ENCODE results near the gene ST3GAL5.
A peak's percentile ranks its signal among the peaks of the same experiment; 100 is the strongest.
"Not testable (repeated sequence)": the region's sequence is repeated elsewhere in the genome, so short reads cannot be mapped to it uniquely, and the experiment has no call there.

ST3GAL5 gene

GRCh38 chr2:85886590-85886989, 2.2 kb downstream of the ST3GAL5 start:
- Histone ChIP-seq H4K20me1 (ENCODE audit: insufficient read depth, low read length) (no peaks in the 10 kb centered on the region), H3K79me2 (ENCODE audit: low read length) (peaks cover 81% of the 10 kb centered on the region), H3K9ac (ENCODE audit: low read length) (no peak overlapping the region), H3K27ac (ENCODE audit: low read length) (no peak overlapping the region), H3K27me3 (replicated peaks; ENCODE audit: insufficient read depth, low read length) (no peaks in the 10 kb centered on the region), H3K4me2 (ENCODE audit: low read depth, low read length) (peak overlapping the region; percentile 85), H3K36me3 (replicated peaks; ENCODE audit: insufficient read depth, low read length) (no peaks in the 10 kb centered on the region), H3K9me3 (replicated peaks; ENCODE audit: insufficient read depth, low read length) (no peaks in the 10 kb centered on the region), H3K4me3 (ENCODE audit: low read length) (peak overlapping the region; percentile 84), H2AFZ (ENCODE audit: low read length) (no peak overlapping the region), H3K9me2 (replicated peaks; ENCODE audit: insufficient read depth, low read length) (no peaks in the 10 kb centered on the region), H3K4me1 (ENCODE audit: low read length) (peaks cover 20% of the 10 kb centered on the region), H3F3A (ENCODE audit: insufficient read depth, low read length) (peaks cover 15% of the 10 kb centered on the region)
- TF ChIP-seq CTCF (IDR thresholded peaks at IDR 0.05; ENCODE audit: low read length) = no peak
- no peak for TF ChIP-seq EZH2phosphoT487 (IDR thresholded peaks at IDR 0.05; ENCODE audit: low read length)
- no peak for TF ChIP-seq EZH2 (optimal IDR thresholded peaks at IDR 0.05; ENCODE audit: low read depth, low read length)
- no peak for DNase-seq

- peak overlapping the region; percentile 85; the same call in 1 of the 2 replicates for H3K4me2 ChIP-seq (ENCODE audit: low read depth, low read length)
- no peaks in the 10 kb centered on the region for H3K9me2 ChIP-seq (replicated peaks; ENCODE audit: insufficient read depth, low read length)
- H3K9ac ChIP-seq (ENCODE audit: low read length) = no peak overlapping the region
- no peaks in the 10 kb centered on the region for H3K9me3 ChIP-seq (replicated peaks; ENCODE audit: insufficient read depth, low read length)
- DNase-seq = no peak
- no peaks in the 10 kb centered on the region for H3K27me3 ChIP-seq (replicated peaks; ENCODE audit: insufficient read depth, low read length)
- H3K27ac ChIP-seq (ENCODE audit: low read length) = no peak overlapping the region
- H3F3A ChIP-seq (ENCODE audit: insufficient read depth, low read length) = peaks cover 15% of the 10 kb centered on the region
- H3K36me3 ChIP-seq (replicated peaks; ENCODE audit: insufficient read depth, low read length) = no peaks in the 10 kb centered on the region; the same call in 1 of the 2 replicates
- H3K4me1 ChIP-seq (ENCODE audit: low read length) = peaks cover 20% of the 10 kb centered on the region
- peaks cover 86% of the 10 kb centered on the region for H3K79me2 ChIP-seq (ENCODE audit: low read length)
- no peak for TF ChIP-seq EZH2 (optimal IDR thresholded peaks at IDR 0.05; ENCODE audit: low read depth, low read length)
- no peak for TF ChIP-seq EZH2phosphoT487 (IDR thresholded peaks at IDR 0.05; ENCODE audit: low read length)
- no peak for TF ChIP-seq CTCF (IDR thresholded peaks at IDR 0.05; ENCODE audit: low read length)
- no peak overlapping the region for H2AFZ ChIP-seq (ENCODE audit: low read length)
- no peaks in the 10 kb centered on the region for H4K20me1 ChIP-seq (ENCODE audit: insufficient read depth, low read length)
- no peak overlapping the region for H3K4me3 ChIP-seq (ENCODE audit: low read length)
Observed at GRCh38 chr2:85886141-85886540, 2.6 kb downstream of the ST3GAL5 start.

GRCh38 chr2:85881781-85882180, 7.0 kb downstream of the ST3GAL5 start:
- not testable (repeated sequence) for H3K9me2 ChIP-seq (replicated peaks; ENCODE audit: insufficient read depth, low read length); H3F3A ChIP-seq (ENCODE audit: insufficient read depth, low read length); H3K27me3 ChIP-seq (replicated peaks; ENCODE audit: insufficient read depth, low read length); H4K20me1 ChIP-seq (ENCODE audit: insufficient read depth, low read length); H3K4me3 ChIP-seq (ENCODE audit: low read length); H2AFZ ChIP-seq (ENCODE audit: low read length); H3K4me2 ChIP-seq (ENCODE audit: low read depth, low read length); H3K36me3 ChIP-seq (replicated peaks; ENCODE audit: insufficient read depth, low read length); H3K27ac ChIP-seq (ENCODE audit: low read length); H3K9ac ChIP-seq (ENCODE audit: low read length); DNase-seq; H3K9me3 ChIP-seq (replicated peaks; ENCODE audit: insufficient read depth, low read length)
- peaks cover 11% of the 10 kb centered on the region for H3K4me1 ChIP-seq (ENCODE audit: low read length)
- peaks cover 100% of the 10 kb centered on the region for H3K79me2 ChIP-seq (ENCODE audit: low read length)

GRCh38 chr2:85880716-85881328, 8.0 kb downstream of the ST3GAL5 start:
- H3K4me3 ChIP-seq (ENCODE audit: low read length); H3K36me3 ChIP-seq (replicated peaks; ENCODE audit: insufficient read depth, low read length); H4K20me1 ChIP-seq (ENCODE audit: insufficient read depth, low read length); H2AFZ ChIP-seq (ENCODE audit: low read length); H3K27ac ChIP-seq (ENCODE audit: low read length); H3K27me3 ChIP-seq (replicated peaks; ENCODE audit: insufficient read depth, low read length); DNase-seq; H3K9me3 ChIP-seq (replicated peaks; ENCODE audit: insufficient read depth, low read length); H3F3A ChIP-seq (ENCODE audit: insufficient read depth, low read length); H3K9ac ChIP-seq (ENCODE audit: low read length); H3K4me2 ChIP-seq (ENCODE audit: low read depth, low read length); H3K4me1 ChIP-seq (ENCODE audit: low read length); H3K9me2 ChIP-seq (replicated peaks; ENCODE audit: insufficient read depth, low read length): not testable (repeated sequence)
- H3K79me2 ChIP-seq (ENCODE audit: low read length) = peaks cover 100% of the 10 kb centered on the region
